DLD1 (cell line): ENCODE results near the gene CEACAM3.

Experiments
- in situ Hi-C: cut with HindIII; loops from 2 replicates; pipeline ENCODE4 v1.10.0; 2017; ENCODE audit warnings: low sequenced_read_pairs

CEACAM3 gene

DNA sequence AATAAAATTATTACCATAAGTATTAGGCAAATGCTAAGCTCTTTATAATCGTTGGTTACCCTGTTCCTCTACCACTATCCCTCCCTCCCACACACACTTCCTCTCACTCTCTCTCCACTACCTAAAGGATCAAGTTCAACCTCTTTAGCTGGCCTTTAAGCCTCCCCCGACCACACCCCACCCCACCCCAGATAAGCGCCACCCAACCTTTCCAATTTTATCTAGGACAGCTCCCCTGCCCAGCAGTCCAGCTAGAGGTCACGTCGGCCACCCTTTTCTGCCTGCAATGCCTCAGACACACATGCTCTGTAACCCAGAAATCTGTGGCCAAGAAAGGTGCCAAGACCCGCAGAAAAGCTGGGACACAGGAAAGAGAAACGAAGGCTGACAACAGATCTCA lies 47.0 kb downstream of the CEACAM3 start:
- in situ Hi-C loops, result no loop called here

GRCh38 chr19:41844601-41845000 lies 48.2 kb downstream of the CEACAM3 start, which contains the start of gene LYPD4:
Gene LYPD4, minus strand, starts transcription at chr19:41844683. Its CDS starts 5,398 bp downstream, at chr19:41839285.
- in situ Hi-C loops, result no loop called here

- in situ Hi-C loops, result no loop called here
Observed at GRCh38 chr19:41845001-41845050, 48.4 kb downstream of the CEACAM3 start, which contains the start of gene DMRTC2. Gene DMRTC2, plus strand, starts transcription at chr19:41845042. Its CDS starts 2,387 bp downstream, at chr19:41847429.

DNA sequence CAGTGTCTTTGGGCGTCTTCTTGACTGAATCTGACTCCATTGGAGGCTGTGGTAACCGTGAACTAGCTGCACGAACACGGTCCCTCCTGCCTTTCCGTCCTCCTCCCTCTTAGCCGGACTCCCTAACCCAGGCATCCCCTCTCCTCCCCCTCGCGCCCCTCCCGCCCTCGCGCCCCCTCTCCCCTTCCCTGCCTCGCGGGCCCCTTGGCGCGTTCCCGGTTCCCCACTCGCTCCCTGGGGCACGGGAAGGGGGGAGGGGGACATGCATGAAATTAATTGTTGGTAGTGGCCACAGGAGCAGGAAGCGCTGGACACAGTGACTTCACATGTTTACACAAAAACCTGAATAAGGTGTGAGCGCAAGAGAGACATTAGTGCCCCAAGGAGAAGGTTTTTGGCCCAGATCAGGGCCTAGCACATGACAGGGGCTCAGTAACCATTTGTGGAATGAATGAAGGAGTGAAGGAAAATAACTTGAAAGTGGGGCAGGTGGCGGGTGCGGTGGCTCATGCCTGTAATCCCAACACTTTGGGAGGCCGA lies 48.7 kb downstream of the CEACAM3 start:
- in situ Hi-C loops, result no loop called here

DNA sequence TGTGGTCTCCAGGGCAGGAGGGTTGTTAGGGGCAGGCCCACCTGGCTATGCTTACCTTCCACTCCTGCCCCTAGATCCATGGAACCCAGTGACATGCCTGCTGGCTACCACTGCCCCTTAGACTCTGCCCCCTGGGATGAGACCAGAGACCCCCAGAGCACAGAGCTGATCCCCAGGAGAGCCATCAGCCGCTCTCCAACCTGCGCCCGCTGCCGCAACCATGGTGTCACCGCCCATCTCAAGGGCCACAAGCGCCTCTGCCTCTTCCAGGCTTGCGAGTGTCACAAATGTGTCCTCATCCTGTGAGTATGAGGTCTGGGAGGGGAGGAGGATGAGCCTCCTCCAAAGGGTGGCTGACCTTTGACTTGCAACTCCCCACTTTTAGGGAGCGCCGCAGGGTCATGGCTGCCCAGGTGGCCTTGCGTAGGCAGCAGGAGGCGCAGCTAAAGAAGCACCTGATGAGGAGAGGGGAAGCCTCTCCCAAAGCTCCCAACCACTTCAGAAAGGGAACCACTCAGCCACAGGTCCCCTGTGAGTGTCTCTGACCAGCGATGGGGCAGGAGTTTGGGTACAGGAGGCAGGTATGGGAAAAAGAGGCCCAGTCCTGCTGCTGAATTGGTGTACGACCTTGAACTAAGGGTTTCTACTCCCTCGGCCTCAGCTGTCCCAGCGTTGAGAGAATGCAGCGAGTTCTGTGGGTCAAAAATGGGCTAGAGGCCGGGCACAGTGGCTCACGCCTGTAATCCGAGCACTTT lies 51.1 kb downstream of the CEACAM3 start:
- in situ Hi-C loops, result no loop called here

- in situ Hi-C loops, result no loop called here
Observed at GRCh38 chr19:41848666-41849065, 52.3 kb downstream of the CEACAM3 start.

- in situ Hi-C loops, result no loop called here
Observed at GRCh38 chr19:41849067-41849466, 52.7 kb downstream of the CEACAM3 start.

- in situ Hi-C loops, result loop anchor here (10.0 kb wide), 1 partner anchor 104 kb away; the partner anchor contains the start of gene RABAC1
Observed at GRCh38 chr19:41850381-41850780, 54.0 kb downstream of the CEACAM3 start.

DNA sequence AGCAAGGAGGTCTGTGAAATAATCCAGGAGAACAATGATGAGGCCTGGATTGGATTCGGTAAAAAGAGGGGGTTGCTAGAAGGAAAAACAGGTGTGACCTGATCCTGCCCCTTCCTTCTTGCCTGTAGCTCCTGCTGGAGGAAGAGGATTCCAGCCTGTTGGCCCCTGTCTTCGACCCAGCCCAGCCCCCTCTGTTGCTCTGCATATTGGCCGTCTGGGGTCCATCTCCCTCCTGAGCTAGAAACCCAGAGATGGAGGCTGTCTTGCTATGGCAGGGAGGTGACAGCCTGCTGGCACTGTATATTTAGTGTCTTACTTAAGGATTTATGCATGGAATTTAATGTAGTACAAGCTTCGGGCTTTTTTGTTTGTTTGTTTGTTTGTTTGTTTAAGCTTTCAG lies 55.1 kb downstream of the CEACAM3 start:
- in situ Hi-C loops, result loop anchor here (10.0 kb wide), 1 partner anchor 103 kb away; the partner anchor contains the start of gene RABAC1

- in situ Hi-C loops, result loop anchor here (10.0 kb wide), 1 partner anchor 101 kb away; the partner anchor contains the start of gene RABAC1
Observed at GRCh38 chr19:41853344-41853743, 57.0 kb downstream of the CEACAM3 start.

- in situ Hi-C loops, result loop anchor here (10.0 kb wide), 1 partner anchor 101 kb away; the partner anchor contains the start of gene RABAC1
Observed at GRCh38 chr19:41853768-41854167, 57.4 kb downstream of the CEACAM3 start.

- in situ Hi-C loops, result loop anchor here (10.0 kb wide), 1 partner anchor 96 kb away; the partner anchor contains the start of gene RABAC1
Observed at GRCh38 chr19:41859213-41859617, 62.8 kb downstream of the CEACAM3 start.

DNA sequence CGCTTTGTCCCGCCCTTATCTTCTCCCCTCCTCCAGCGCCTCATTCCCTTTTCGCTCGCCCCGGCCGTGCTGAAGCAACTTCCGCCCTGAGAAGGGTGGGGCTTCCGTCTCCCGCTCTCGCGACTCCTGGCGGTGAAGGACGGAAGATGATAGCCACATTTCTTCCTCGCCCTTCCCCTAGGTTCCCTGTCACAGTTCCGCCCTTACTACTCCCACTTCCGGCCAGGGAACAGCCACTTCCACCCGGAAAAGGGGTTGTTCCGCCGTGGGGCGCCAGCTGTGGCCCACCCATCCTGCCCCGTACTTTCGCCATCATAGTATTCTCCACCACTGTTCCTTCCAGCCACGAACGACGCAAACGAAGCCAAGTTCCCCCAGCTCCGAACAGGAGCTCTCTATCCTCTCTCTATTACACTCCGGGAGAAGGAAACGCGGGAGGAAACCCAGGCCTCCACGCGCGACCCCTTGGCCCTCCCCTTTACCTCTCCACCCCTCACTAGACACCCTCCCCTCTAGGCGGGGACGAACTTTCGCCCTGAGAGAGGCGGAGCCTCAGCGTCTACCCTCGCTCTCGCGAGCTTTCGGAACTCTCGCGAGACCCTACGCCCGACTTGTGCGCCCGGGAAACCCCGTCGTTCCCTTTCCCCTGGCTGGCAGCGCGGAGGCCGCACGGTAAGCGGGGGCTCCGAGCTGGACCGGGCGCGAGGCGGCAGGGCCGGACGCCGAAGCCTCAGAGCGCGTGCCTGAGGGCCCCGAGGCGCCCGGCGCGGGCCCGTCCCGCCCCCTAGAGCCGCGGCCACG lies 63.4 kb downstream of the CEACAM3 start, which contains the start of gene RPS19:
Gene RPS19 (plus strand): TSS at position 638 of the 801 bp plus-strand sequence. CDS start 520 bp downstream, outside the sequence.
- in situ Hi-C loops, result loop anchor here (10.0 kb wide), 1 partner anchor 95 kb away; the partner anchor contains the start of gene RABAC1

GRCh38 chr19:41860419-41861115 lies 64.2 kb downstream of the CEACAM3 start:
- in situ Hi-C loops, result no loop called here
